NCI-H345 treated with DMSO at 0.1 percent for 48 hours (cell line): ENCODE measurements around the gene MED20.

Source experiments
- DNase-seq: peaks from one replicate; lab custom pipeline; 2025; ENCODE audit not compliant: unreplicated experiment; lab: John Stamatoyannopoulos, UW

MED20 gene

GRCh38 chr6:41858703-41859102 lies 62.2 kb downstream of the MED20 start:
- no peak for DNase-seq
